Stimulated activated CD4-positive, alpha-beta T cell treated with anti-CD3 and anti-CD28 coated beads, Interleukin-15, amount 100 ng/mL, for 24 hours (primary cell): ENCODE data around the gene SLC45A1.
"Not testable (repeated sequence)": the region's sequence is repeated elsewhere in the genome, so short reads cannot be mapped to it uniquely, and the experiment has no call there.

Experiments
- DNase-seq: peaks from one replicate; pipeline ENCODE4 v3.0.0-alpha.2; 2020

Gene SLC45A1

DNA sequence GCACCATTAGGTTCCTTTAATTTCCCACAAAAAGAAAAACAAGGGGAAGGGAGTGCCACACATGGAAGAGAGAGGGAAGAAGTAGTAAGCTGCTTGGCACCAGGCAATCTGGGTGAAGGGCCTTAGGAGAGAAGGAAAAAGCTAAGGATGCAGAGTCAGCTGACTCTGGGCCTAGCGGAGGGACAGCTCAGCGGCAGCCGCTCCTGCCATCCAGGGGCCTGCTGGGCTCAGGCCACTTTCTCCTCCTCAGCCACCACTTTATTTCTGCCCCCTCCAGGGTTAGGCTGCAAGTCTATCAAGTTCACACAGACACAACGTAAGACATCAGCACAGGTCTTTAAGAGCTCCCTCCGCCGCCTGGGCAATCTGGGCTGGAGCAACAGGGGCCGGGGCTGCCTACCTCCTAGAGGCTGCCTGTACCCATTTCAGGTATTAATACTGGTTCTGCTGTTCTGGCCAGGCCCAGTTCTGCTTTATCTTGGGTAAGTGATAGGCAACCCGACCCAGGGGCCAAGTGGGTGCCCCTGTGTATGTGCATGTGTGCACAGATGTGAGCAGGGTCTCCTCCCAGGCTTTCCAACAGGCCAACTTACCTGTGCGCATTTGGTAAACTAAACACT, 53.6 kb downstream of the SLC45A1 start:
- DNase-seq: no peak

DNA sequence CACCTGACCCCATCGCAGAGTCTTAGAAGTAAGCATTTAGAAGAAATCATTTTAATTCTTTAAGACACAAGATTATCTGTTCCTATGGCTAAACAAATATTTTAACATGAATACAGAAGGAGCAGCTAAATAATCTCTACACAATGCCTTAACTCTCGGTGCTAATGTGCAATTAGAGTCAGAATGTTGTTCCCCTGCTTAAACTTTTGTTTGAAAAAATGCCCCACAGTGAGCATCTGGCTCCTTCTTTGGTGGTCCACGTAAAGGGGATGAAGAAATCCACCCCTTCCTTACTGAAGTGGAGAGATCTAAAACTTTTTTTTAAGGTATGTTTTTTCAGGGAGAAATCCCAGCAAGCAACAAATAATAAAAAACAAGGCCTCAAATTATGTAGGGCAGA, 55.2 kb downstream of the SLC45A1 start:
- DNase-seq: no peak

DNA sequence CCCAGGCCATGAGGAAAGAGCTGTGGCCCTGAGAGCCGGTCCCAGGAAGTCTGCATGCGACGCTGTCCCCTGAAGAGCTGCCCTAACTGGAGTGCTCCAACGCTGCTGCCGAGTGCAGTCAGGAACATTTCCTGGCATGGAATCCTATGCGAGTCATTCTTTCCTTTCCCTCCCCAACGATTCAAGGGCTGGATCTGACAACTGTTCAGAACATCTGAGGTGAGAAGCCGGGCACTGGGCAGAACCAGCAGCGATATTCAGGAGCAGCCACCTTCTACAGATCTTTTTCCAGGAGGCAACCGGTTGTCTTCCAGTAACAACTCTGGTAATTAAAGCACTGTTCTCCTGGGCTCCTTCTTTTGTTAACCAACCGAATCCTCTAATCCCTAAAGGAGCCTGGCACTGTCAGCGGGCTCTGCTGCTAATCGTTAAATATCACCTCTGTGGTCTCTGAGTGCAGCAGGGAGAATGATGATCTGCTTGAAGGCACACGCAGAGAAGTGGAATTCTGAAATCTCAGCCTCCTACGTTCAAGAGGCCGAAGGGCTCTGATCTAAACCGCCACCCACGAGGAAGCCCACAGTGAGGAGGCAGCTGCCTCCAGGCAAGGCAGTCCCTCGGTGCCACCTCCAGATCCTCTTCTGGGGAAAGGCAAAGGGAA, 55.8 kb downstream of the SLC45A1 start:
- no peak for DNase-seq

DNA sequence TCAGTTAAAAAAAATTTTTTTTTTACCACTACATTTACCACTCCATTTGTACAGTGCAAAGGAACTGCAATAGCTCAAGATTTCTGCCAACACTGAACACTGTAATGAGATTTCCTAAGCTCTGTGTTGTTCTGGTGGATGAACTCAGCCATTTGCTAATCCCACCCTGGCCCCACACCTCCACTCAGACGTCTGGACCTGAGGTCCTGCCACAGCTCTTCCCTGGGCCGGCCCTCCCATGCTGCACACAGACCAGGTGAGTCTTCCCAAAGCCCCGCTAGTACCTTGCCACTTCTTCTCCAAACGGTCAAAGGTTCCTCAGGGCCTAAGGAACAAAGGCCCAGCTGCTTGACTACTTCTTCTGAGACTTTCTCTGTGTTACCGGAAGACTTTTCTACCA, 56.4 kb downstream of the SLC45A1 start:
- no peak for DNase-seq

DNA sequence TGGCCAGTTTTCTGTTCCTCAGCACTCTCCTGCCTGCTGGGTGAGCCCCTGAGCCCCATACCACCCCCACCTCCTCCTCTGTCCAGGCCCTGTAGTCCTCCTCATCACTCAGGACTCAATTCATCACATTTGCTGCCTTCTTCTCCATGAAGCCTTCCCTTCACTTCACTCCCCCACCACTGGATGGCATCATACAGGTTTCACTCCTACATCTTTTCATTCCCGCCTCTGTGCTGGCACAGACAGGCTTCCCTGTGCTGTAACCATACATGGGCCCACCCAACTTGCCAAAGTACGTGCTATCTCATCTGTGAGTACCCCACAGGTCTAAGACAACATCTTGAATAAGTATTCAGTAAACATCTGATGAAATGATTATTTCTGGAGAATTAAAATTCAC, 56.9 kb downstream of the SLC45A1 start:
- no peak for DNase-seq

DNA sequence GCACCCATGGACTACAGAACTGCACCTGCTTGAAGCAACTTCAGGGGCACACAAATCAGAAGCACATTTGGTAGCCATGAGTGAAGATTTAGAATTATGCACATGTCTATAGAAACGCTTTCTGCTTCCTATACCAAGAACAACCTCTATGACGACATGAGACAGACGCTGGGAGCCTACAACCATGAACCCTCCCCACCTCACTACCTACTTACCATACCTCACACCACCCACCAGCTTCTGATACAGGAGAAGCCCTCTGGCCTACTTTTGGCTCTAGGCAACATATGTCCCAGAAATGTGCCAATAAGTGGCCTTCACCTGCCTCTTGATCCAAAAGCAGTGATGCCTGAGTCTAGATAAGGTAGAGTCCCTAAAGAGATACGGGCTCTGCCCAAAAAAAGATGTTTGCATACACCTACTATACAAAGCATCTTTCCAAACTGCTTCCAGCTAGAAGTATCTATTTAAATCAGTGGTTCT, 58.5 kb downstream of the SLC45A1 start:
- DNase-seq: no peak

DNA sequence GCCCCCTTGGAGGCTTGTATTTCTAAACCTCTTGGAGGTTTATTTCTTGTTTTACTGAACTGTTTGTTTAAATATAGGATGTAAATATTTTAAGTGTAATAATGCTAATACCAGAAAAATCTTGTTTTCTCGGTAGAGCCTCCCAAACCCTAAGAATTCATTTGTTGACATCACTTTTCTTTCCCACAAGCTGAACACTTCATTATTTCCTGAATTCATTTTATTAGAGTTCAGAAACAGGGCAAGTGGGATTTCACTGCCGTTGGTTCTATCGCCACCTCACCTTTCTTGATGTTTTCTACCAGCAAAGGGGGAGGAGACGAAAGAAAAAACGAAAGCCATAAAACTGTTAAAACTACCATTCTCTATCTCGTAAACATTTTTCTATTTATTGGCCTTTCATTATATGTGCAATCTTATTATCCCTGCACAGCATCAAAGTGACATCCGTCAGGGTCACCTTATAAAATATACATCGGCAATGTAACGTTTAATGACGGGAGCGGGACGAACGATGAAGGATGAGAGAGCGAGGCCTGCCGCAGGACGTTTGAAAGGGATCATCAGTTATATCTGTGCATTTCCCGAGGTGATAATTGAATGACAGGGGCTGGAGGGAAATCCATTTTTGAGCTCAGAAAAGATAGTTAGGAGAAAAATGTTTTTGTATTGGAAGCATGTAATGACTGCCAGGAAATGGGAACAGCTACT, 59.5 kb downstream of the SLC45A1 start:
- no peak for DNase-seq

DNA sequence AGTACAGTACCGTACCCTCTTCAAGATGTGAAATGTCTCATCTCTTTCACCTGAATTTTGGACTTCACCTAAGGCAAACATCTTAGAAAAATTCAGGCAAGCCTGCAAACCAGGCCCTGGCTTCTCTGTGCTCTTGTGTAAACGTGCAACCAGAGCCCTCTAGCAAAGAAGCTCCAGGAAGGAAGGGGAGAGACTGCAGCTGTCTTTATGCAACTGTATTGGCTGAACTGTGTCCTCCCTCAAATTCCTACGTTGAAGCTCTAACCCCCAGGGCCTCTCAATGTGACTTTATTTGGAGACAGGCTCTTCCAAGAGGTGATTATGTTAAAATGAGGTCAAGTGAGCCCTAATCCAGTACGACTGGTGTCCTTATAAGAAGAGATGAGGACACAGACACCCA, 60.3 kb downstream of the SLC45A1 start:
- no peak for DNase-seq

DNA sequence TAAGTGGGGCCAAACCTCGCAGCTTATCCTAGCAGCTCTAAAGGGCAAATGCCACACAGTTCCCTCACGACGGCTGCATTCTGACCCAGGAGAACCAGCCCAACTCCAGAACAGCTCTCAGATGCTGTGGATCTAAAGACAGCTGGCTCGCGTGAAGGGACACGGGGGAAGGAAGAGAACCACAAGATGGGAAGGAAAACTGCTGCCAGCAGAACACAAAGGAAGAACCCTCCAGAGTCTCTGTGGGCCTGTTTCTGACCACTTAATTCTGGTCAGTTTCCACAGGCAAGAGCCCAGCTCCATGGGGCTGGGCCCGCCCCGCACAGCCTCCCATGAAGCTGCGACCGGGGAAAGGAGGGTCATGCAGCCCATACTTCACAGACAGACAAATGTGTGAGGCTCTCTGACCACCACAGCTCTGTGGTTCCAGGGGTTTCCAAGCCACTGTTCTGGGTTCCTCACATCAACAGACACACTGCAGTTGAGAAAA, 61.1 kb downstream of the SLC45A1 start:
- no peak for DNase-seq

DNA sequence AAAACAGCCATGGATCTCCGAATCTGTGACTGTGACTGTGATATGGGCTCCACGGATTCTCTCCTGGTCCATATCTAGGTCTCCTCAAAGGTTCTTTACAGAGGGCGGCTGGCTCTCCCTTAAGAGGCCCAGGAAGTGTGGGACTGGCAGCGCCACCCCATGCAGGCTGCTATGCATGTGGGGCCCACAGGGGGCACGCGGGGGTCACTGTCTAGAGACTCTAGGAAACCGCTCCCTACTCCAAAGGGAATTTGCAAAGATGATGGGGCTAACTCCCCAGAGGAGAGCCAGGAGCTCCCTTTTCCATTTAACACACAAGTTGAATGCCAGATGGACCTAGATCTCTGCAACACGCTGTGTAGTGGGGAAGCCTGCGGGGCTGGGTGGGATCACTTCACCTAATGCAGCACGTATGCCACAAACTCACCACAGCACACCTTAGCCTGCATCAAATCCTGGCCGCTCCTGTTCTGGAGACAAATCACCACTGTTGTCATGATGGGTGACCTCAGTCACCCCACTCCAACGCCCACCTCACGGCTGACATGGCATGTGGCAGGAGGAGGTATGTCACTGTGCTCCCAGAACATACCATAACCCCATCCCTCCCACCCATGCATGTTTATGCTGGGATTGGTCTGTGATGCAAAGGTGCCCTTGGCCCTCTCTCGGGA, 61.7 kb downstream of the SLC45A1 start:
- DNase-seq: no peak

DNA sequence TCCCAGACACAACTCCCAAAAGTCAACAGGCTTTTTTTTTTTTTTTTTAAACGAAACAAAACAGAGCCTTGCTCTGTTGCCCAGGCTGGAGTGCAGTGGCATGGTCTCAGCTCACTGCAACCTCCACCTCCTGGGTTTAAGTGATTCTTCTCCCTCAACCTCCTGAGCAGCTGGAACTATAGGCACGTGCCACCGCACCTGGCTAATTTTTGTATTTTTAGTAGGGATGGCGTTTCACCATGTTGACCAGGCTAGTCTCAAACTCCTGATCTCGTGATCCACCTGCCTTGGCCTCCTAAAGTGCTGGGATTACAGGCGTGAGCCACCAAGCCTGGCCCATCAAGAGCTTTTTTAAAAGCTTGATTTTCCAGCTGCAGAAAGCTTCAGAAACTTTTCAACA, 62.4 kb downstream of the SLC45A1 start:
- not testable (repeated sequence) for DNase-seq

DNA sequence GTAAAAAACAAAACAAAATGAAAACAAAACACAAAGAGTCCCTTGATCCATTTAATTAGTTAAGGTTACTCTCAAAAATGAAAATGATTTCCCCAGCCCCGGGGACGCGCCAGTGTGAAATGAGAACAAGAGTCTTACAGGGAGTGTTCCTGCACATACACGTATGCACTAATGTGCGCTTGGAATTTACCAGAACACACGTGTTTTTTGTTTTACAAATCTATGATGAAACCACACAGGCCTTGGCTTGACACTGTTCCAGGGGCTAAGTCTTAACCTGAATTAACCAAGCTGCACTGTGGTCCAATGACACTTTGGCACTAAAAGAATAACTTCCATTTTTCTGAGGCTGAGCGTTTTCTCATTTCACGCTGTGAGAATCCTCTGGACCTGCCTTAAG, 63.7 kb downstream of the SLC45A1 start:
- DNase-seq: no peak

DNA sequence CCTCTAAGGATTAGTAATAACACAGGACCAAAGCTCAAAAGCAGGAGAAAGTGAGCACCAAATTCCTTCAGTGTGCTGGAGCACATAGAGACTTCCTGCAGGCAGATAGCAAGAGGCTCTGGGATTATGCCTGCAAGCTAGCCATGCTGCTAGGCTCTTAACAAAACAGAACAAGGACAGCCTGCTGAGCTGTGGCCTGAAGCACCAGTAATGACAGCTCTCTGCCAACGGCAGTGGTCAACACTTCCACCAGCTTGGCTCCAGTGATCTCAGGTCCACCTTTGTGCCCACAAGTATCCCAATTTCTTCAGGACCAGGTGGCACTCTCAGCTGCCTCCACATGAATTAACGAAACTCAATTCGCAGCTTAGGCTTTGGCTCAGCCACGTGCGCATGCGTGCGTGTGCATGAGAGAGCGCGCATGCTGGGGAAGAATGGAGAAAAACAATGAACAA, 64.2 kb downstream of the SLC45A1 start:
- DNase-seq: no peak

DNA sequence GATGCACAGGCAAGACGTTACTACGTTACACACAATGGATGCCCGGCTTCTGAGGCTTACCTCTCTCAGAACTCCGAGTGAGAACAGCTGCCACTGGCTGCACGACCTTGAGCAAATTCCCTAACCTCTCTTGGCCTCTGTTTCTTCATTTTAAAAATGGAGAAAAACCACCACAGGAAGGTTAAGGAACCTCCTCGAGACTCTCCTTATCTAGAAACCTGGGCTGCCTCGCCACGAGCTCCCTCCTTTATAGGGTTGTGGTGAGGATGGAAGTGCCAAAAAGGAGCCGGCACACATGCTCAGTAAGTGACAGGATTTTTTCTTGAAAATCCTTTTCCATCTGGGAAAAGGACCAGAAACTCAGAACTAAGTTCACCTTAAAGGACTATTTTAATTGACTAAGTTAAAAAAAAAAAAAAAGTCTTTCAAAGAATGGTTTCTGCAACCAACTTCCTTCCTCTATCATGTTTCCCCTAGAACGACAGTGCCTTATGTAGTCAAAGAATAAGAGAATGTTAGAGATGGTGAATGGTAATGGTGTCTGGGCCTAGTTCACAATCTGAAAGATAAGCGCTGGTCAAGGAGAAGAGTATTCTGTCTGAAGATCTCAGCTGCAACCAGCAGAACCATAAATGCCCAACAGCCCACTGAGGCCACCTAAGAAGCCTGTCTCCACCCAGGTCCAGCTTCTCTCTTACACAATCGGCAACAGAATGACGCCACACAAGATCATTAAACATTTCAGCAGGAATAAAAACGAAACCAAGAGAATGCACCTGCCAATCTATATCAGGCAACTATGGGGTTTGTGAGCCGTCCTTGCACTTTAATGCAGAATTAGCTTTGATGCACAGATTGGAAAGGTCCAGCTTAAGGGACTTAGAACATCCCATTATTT, 64.9 kb downstream of the SLC45A1 start:
- no peak for DNase-seq

DNA sequence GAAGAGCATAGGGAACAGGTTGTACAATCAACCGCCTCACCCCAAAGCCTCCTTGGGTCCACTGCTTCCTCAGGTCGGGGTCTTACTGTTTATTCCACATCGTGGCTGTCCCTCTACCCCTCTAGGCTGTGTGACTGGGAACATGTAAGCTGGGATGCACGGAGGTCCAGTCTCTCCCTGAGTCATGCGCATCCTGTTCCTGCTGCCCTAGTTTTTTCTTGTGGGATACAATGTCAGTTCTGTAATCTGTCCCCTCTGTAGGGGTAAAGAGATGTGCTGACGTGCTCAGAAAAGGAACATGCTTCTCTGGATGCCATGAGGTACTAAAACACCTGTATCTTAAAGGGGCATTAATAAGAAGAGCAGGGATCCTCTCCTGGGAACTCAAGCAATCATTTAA, 66.2 kb downstream of the SLC45A1 start:
- DNase-seq: no peak

DNA sequence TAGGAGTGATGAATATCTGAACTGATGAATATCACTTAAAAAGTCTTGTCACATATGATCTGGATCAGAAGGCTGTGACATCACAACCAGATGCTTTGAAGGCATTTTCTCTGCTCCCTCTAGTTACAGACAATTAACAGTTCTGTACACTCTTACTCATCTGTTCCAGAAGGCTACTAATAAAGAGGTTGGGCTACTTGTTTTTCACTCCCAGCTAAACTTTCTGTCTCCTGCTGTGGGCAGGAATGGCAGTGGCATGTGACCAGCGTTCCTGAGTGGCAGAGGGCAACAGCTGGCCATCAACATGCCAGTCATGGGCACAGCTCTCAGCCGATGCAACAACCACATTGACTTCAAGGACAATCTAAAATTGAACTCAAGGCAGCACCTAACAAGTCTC, 66.7 kb downstream of the SLC45A1 start:
- no peak for DNase-seq

DNA sequence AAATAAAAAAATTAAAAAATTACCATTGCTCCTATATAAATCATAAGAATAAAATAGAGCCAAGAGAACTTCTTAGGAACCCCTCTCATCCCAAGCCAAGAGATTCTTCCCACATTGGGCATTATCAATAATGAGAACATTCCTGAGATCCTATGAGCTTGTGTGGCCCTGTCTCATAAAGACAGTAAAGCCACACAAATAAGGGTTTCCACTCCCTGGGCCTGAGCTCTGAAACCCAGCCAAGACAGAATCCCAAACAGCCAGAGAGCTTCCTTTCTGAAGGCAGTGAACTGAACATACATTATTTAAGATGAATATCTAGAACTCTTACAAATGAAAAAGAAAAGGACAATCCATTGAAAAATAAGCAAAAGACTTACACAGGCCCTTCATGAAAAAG, 68.3 kb downstream of the SLC45A1 start:
- DNase-seq: no peak

DNA sequence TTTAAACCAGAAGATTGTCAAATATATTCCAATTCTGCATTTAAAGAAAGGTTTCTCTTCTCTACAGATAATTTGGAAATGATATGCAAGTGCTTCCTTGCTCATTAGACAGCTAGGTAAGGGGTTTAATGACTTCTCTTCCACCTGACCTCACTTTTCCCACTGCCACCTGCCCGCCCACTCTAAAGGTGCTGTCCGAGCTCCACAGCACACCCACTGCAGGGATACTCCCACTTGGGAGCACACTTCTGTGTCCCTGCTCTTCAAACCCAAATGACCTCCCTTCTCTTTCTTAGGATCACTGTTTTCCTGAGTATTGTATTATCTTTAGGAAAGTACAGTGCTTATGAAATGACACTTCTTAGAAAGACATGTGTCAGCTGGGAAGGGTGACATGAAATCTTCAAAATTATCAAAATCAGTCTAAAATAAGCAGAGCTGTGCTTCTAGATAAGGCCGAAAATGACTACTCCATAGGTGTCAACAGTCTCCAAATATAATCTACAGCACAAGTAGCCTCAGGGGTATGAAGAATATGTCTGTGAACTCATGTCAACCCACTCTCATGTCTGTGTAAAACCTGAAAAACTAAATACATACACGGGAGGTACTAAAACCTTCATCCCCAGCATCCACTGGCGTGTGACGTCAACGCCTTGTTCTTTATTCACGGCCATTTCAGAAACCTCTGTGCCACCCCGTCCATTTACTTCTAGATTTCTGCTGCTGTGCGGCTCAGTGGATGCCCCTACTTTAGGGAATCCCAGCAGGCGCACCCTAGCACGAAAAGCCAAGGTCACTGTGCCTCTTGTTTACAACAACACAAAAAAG, 71.0 kb downstream of the SLC45A1 start:
- no peak for DNase-seq

DNA sequence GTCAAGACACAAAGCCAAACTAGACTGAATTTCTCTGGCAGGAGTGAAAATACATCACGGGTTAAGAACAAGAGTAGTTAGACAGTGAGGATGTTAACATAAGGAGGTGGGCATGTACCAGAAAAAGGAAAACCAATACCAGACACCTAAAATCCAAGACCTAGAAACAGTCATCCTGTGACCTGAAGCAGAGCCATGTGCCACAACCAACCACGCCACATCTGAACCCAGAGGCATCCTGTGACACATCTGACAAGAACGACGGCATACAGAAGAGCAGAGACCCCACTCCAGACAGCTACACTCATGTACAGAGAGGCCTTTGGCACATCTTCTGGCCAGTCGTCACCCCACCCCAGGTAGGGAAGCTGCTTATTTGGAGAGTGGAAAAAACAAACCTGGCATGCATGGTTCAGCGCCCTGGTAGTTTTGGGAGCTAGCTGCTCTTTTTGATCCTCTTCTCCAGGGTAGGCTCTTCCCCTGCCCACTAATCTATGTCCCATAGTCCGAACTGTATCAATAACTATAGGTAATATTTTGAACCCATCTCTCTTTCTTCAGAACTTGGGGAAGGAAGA, 72.1 kb downstream of the SLC45A1 start:
- DNase-seq: peak; percentile 49

DNA sequence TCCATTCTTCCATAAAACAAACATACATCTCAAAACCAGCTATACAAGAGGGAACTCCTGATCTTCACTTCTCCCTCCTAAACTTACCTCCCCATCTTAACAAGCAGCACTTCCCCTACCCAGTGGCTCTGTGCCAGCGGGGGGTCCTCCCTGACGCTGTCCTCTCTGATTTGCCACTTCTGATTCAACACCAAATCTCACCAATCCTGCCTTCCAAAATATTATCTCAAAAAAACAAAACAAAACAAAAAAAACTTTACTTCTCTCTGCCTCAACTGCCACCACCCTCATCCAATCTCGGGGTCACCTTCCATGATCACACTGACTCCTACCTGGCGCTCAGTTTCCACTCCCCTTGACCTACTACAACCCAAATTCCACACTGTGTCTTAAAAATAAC, 72.8 kb downstream of the SLC45A1 start:
- DNase-seq: no peak

DNA sequence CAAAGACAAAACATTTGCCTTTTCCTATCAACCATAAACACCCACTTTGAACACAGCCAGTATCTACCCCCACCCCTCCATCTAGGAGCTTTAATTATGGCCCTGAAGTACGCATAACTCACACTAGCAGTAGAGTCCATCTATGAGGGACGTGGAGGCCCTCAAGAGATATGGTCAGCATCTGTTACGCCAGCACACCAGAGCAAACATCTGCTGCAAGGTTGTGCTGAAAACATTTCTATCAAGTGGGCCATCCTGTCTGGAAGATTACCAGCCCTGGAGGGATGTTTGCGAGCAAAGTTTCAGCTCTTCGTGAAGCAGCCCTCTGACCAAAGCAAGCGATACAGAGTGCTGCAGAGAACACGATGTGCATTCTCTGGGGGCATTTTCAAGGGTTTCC, 74.6 kb downstream of the SLC45A1 start:
- DNase-seq: no peak
